Frontal cortex (tissue), 4 donors: ENCODE results near the gene TMEM129. TPM values are rescaled to one million over a fixed set of nuclear protein-coding genes. Genes with fewer than 3 reads are reported as not detected.
A peak's percentile ranks its signal among the peaks of the same experiment; 100 is the strongest.

Experiments
- DNase-seq, 2 donors: peaks; one replicate each; pipeline ENCODE4 v3.0.0; 2012; ENCODE audit warnings: low spot score in 2 of 2
- FAIRE-seq: peaks from 2 replicates; lab custom pipeline; 2012; peaks lifted over from hg19 to GRCh38; lab: Jason Lieb, UNC
- total RNA-seq: library from RNA; depleted of rRNA; stranded (reverse); fragments of >200 nt; gene quantifications from one replicate; pipeline ENCODE4 v1.2.3, GENCODE V29; 2014
- donor health status: control.
- donor health status: control.
- donor health status: control.

Gene TMEM129
- total RNA-seq, 1 donor from 2014 or later, result 13.5 TPM

DNA sequence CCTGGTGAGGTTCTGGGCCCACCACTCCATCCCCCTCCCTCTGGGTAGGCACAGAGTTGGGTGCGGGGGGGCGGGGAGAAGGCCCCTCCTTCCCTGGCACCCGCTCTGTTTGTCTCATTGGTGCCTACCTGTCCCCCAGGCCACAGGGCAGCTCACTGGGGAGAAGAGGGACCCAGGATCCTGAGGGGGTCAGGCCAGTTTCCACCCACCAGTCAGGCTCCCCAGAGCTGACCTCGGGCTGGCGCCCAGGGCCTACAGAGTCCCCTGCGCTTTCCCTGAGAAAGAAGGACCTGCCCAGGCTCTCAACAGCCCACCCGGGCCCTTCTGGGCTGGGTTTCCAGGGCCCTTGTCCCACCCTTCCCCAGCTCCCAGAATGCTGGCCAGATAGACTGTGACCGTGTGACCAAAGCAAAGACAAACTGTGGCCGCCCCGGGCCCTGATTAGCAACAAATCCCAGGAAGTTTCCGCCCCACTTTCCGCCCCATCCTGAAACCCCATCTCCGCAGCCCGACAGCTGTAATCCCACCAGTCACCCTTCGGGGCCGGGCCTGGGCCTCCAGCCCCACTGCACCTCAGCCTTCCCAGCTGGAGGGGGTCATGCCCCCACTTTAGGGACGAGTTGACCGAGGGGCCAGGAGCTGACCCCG lies 38.2 kb upstream of the TMEM129 start:
- DNase-seq (no peak), FAIRE-seq (no peak)

DNA sequence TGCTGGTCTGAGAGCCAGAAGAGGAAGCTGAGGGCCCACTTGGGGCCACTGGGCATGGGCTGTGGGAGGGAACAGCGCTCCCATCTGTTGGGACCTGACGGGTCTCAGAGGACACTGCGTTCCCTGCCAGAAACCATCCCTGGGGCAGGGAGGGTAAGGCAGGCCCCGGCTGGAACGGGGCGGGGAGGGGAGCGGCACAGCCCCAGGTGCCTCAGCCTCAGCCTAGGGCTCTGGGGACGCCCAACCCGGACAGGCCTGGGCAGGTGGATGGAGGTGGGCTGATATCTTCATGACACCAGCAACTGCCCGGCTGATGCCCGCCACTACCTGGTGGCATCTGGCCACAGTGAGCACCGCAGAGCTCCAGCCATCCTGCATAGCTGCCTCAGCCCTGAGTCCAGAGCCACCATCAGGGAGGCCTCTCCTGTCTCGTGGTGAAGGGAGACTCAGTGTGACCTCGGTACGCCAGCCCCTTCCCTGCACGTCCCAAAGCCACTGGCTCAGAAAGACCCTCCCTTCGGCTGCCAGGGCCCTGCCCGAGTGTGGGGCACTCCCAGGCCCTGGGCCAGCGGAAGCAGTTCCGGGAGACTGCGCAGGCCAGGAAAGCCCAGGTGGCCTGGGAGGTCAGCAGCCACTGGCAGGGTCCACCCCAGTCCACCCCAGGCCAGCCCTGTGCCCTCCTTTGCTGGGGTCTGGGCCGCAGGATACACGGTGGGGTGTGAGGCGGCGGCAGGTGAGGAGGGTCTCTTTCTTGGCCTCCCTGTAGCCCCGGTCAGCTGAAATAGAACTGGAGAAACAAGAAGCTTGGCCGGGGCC lies 37.4 kb upstream of the TMEM129 start:
- DNase-seq (no peak), FAIRE-seq (no peak)

DNA sequence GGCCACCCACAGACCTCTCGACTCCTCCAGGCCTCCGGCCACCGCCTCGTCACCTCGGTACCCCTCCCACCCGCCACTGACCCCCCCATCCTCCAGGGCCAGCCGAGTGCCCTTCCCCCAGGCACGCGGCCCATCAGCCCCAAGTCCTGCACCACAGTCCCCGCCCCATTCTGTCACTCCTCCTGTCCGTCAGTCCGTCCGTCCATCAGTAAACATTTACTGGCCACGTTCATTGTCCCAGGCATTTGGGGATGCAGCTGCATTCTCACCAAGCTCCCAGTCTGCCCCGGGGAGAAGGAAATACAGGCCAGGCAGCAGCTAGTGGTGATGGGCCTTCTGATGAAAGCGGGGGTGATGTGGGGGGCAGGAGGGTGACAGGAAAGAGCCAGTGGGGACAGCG lies 36.7 kb upstream of the TMEM129 start:
- DNase-seq (no peak), FAIRE-seq (no peak)

DNA sequence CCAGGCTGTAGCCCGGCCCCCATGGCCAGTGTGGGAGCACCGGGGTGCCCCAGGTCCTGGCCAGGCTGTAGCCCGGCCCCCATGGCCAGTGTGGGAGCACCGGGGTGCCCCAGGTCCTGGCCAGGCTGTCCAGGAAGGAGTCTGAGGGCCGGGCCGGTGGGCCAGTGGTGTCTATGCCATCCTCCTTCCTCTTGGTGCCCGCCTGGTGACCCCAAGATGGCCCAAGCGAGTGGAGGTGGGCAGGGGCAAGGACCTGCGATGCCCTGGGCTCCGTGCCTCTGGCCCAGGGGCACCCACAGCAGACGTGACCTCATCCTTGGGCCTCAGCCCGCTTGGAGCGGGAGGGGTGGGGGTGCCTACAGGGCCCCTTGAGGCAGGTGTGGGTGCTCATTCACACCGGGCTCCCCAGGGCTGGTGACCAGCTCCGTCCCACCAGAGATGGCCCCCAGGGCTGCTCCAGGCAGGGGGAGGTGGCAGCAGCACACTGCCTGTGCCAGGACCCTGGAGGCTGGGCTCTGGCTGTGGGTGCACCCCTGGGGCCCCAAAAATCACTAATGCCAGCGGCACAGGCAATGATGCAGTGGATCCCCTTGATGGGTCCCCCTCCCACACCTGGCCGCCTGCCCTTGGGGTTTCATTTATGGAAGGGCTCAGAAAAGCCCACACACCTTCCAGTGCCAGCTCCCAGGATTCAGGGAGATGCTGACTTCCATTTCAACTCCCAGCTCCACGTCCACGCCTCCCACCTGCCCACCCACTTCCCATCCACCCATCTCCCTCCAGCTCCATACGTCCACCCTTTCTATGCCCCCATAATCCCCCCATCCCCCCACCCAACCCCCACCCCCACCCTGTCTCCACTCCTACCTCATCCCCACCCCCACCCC lies 36.0 kb upstream of the TMEM129 start:
- DNase-seq (no peak), FAIRE-seq (no peak)

DNA sequence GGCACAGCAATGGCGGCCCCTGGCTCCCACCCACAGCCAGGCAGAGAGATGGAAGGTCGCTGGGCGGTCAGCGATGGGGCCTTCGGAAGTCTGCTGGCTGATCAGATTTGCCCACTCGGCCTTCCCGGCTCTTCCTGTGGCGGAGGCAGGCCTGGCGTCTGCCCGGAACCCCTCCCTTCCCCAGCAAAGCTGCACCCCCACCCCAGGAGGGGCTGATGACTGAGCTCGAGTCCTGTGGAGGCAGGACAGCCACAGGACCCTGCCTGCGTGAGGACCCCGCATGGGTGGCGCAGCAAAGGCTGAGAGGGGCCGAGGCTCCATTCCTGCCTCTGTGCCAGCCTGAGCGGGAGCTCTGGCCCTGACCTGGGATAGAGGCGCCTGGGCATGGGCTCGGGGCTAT lies 35.0 kb upstream of the TMEM129 start:
- DNase-seq (no peak), FAIRE-seq (no peak)

DNA sequence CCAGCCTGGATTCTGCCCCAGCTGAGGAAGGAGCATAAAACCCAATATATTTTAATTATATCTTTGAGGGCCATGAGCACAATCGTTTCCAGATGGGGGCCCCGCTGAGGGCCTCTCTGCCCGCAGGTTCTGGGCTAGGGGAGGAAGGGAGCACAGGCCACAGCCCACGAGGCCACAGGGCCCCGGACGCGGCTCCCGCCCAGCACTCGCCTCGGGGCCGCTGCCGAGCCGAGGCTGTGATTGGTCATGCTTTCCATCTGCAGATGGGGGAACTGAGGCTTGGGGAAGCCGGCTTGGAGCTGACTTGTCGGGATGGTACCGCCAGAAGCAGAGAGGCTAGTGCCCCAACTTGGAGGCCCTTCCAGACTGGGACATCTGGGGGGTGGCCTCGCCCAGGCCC lies 34.2 kb upstream of the TMEM129 start:
- DNase-seq (no peak), FAIRE-seq (no peak)

DNA sequence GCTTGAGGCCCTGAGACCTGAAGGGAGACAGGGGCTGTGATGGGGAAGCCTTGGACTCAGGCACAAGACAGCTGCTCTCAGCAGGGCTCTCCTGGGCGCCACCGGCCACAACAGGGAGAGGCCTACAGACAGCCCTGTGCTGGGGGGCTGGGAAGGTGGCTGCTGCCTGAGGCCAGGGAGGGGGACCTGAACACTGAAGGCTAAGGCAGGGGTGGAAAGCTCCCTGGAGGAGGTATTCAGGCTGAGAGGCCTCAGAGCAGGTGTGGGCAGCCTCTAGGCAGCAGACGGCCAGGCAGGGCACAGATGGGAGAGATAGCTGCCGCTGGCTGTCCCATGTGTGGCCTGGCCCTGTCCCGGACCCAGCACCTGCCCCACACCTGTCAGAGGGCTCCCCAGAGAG lies 33.2 kb upstream of the TMEM129 start:
- DNase-seq (no peak), FAIRE-seq (no peak)

DNA sequence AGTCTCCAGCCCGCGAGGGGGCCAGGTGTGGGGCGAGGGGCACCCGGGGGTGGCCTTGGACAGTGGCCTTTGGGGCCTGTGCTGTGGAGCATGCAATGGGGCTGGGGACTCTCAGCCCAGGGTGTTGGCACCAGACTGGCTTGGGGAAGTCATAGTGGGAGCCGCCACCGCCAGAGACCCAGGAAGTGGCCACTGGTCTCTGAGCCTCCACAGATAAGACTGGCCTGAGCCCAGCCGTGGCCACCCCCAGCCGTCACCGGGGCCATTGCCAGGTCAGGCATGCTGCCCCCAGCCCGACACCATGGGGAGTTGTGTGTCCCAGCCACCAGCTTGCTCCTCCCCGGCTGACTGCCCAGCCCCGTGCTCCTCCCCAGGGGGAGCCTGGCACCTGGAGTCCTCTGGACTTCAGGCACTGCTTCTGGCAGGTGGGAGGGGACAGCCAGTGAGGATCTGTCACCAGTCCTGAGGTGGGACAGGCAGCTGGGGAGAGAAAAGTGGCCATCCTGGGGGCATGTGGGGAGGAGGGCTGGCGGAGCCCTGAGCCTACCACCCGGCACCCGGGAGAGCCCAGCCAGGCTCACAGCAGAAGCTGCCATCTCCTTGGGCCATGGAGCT lies 32.7 kb upstream of the TMEM129 start:
- DNase-seq (no peak), FAIRE-seq (no peak)

DNA sequence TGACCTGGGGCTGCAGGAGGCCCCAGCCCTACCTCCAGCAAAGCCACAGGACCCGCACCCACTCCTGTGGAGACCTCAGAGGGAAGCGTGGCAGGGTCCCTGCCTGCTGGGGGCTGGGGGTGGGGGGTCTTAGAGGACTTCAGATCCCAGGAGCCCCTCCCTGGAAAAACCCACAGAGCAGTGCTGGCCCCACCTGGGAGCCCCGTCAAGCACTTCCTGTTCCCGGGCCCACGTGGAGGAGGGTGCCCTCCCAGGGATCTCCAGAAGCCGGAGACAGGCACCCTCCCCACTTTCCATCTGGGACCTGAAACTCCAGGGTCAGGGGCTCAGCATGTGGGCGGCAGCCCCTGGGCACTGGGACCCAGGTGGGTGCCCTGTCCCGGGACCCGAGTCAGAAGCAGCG lies 32.2 kb upstream of the TMEM129 start:
- FAIRE-seq (no peak), DNase-seq (no peak)

DNA sequence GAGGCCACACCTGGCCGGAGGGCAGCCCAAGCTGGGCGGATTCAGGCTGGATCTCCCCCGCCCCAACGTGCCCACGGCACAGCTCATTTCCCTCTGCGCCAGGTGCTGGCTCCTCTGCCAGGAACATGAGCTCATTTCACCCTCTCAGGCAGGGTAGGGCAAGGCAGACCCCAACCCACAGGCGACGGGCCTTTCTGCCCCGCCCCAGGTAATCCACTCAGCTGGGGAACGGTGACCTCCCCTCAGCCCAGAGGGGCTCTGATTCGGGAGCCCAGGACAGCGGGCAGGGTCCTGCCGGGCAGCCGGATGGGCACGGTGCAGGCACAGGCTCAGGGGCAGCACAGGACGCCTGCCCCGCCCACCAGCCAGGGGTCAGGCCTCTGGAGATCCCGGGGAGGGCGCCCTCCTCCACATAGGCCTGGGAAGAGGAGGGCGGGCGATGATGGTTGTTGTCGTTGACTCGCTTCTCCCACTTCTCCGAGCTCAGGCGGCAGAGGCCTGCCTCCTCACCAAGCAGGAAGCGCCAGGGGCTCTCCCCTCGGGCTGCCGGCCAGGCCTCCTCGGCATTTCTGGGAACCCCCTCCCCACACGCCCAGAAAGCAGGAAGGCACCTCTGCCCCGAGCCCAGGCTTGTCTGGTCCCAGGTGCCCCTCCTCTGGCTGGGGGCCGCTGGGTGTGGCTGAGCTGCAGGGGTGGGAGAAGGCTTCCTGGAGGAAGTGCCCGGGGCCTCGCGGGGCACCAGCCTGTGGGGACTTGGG lies 31.3 kb upstream of the TMEM129 start:
- FAIRE-seq, result no peak
- no peak for DNase-seq

DNA sequence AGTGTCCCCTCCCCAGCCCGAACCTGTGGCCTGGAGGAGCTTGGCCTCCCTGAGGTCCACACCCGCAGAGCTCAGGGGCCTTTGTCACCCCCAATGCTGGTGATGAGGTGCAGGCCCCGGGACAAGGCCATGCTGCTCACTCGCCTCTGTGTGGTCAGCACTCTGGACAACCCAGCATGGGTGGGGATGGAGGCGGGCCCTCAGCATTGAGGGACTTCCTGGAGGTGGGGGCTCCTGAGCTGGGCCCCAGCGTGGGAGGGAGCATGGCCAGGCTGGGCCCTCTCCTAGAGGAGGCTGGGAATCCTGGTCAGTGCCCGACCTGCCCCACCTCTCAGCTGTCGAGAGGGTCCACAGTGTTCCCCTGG lies 30.8 kb upstream of the TMEM129 start:
- FAIRE-seq, result no peak

DNA sequence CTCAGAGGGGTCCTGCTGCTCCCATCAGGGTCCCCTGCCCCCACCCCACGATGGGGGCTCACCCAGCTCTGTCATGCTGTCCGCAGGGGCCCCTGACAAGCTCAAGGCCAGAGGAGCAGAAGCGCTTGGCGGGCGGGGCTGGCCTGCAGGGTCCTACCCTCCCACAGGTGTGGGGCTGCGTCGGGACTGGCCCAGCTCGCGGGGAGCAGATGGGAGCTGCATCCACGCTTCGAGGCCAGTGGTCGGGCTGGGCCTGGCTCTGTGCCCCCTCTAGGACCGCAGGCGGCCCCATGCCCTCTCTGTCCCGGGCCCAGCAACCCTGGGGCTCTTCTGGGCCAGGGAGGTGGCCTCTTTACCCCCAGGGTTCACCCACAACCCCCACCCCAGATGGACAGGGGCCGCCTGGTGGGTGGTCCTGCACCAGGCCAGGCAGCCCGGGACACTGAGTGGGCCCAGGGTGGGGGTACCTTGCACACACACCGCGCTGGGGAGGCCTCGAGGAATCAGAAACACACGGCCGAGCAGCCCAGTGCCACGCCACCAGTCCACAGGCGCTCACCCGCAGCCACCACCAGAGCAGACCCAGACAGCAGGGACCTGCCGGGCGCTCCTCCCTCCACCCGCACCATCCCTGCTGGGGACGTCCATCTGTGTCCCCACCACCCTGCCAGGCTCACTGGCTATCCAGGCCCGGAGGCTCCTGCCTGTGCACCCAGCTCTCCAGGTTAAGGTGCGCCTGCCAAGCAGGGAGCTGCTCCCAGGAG lies 30.2 kb upstream of the TMEM129 start:
- FAIRE-seq (no peak), DNase-seq (no peak)

More for the DNA sequence above, 30.8 kb upstream of the TMEM129 start:
- DNase-seq, result no peak

DNA sequence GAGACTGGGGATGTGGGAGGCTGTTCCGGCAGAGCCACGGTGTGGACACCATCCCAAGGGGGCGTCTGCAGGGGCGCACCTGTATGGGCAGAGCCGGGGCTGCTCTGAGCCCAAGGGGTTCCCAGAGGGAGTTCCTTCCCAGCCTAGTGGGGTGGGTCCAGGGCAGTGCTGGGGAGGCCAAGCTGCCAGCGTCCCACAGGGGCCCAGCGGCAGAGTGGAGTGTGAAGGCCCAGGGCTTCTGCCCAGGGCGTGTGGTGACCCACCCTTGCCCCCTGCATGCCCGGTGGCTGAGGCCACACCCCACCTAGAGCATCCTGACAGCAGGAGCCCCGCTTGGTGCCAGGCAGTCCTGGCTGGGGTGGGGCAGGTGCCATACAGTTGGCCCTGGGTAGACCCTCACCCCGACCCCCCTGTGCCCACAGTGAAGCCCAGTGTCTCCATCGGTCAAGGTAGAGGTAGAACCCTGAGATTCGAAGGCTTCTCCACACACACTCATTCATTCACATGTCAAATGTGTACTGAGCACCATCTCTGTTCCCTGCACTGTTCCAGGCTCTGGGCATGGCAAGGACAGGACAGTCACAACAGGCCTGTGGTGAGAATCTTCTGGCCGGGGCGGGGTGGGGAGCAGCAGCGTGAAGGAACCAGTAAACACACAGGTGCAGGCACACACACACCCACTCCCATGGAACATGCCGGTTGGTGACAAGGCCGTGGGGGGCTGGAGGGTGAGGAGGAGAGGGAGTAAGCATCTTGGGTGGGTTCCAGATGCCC lies 29.4 kb upstream of the TMEM129 start:
- DNase-seq, result no peak

DNA sequence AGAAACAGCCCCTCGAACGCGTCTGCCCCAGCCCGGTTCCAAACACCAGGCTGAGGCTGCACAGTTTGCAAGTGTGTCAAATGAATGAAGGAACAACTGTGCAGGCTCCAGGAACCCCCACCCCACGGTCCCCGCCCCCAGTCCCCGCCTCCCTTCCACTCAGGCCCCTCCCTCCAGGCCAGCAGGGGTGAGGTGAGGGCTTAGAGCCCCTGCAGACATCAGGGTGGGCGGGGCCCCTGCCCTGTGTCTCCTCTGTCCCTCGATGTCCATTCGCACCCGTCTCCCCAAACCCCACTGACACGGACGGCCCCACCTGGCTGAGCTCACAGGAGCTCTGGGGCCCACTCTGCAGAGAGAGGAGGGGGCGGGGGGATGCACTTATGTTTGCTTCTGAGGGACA lies 28.7 kb upstream of the TMEM129 start:
- DNase-seq, result no peak
- FAIRE-seq, result no peak

More for the DNA sequence above, 29.4 kb upstream of the TMEM129 start:
- FAIRE-seq, result no peak

DNA sequence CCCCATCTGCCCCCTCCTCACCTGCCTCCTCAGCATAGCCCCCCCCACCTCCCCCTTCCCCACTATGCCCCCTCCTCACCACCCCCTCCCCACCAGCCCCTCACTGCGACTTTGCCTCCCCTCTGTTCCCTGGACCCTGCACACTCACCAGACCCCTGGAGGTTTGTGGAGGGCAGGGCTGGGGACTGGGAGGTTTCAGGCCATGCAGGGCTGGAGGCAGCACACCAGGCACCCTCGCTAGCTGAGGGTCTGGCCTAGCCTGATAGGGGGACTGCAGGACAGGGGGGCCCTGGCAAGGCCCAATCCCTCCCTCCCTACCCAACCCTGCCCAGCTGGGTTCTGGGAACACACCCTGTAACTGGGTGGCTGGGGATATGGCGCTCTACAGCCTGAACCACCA lies 28.2 kb upstream of the TMEM129 start:
- FAIRE-seq (no peak), DNase-seq (no peak)

DNA sequence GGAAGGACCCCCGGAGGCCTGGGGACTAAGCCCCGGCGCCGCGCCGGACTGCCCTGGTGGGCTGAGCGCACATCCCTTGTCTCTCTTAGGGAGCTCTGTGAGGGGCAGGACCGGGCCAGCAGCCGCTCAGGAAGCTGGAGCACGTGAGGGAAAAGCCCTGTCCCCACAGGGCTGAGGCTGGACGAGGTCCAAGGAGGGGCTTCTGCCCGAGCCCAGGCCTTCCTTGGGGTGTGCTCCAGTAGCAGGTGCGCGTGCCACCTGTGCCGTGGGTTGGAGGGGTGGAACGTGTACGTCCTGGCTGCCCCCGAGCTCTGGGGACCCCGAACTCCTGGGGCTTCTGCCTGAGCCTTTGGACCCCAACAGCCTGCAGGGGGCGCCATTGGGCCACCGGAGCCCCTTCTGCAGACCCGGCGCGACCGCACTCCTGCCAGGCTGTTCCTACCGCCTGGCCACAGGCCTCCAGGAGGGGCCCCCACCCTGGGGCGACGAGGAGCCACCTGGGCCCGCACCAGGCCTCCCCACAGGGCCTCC lies 27.4 kb upstream of the TMEM129 start:
- peak; percentile 84 to 90 for DNase-seq
- no peak for FAIRE-seq

DNA sequence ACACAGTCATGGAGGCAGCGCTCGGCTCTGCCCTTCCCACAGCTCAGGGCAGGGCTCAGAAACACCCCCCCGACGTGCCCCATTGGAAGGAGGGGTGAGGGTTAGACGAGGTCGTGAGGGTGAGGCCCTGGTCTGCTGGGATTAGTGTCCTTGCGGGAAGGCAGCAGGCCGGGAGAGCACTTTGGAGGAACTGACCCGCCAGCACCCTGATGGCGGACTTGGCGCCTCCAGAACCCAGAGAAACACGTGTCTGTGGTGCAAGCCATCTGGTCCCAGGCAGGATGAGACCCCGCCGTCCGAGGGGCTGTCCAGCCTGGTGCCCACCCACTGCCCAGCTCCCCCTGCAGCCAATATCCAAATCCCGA lies 26.5 kb upstream of the TMEM129 start:
- DNase-seq (no peak), FAIRE-seq (no peak)
